ENCODE data around the gene MIA. TPM values are rescaled to one million over a fixed set of nuclear protein-coding genes. Genes with fewer than 3 reads are reported as not detected.
"Not testable (repeated sequence)": the region's sequence is repeated elsewhere in the genome, so short reads cannot be mapped to it uniquely, and the experiment has no call there.

The MIA gene
- total RNA-seq, 1 donor = not detected

DNA sequence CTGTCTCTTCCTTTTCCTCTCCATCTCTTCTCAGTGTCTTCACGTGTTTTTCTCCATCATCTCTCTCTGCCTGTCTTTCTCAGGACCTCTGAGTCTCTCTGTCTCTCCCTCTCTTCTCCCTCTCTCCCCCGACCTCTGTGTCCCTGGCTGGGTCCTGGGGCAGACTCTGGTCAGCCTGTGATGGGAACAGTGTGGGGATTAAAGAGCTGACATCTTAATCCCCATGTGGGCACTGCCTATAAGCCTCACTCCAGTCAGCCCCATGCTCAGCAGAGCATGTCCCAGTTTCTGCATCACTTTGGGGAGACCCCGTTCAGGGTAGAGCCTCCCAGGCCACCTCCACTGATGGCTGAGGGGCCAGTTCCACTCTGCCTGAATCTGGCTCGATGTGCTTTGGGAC, 39.9 kb downstream of the MIA start:
- DNase-seq (ENCODE audit: low read depth) = no peak
- TF ChIP-seq, protein P1, sequence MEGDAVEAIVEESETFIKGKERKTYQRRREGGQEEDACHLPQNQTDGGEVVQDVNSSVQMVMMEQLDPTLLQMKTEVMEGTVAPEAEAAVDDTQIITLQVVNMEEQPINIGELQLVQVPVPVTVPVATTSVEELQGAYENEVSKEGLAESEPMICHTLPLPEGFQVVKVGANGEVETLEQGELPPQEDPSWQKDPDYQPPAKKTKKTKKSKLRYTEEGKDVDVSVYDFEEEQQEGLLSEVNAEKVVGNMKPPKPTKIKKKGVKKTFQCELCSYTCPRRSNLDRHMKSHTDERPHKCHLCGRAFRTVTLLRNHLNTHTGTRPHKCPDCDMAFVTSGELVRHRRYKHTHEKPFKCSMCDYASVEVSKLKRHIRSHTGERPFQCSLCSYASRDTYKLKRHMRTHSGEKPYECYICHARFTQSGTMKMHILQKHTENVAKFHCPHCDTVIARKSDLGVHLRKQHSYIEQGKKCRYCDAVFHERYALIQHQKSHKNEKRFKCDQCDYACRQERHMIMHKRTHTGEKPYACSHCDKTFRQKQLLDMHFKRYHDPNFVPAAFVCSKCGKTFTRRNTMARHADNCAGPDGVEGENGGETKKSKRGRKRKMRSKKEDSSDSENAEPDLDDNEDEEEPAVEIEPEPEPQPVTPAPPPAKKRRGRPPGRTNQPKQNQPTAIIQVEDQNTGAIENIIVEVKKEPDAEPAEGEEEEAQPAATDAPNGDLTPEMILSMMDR (IDR thresholded peaks at IDR 0.05; ENCODE audit: insufficient read depth, low read length) = no peak
- no peak overlapping the region for H3K4me3 ChIP-seq (ENCODE audit: low read depth, low read length)

DNA sequence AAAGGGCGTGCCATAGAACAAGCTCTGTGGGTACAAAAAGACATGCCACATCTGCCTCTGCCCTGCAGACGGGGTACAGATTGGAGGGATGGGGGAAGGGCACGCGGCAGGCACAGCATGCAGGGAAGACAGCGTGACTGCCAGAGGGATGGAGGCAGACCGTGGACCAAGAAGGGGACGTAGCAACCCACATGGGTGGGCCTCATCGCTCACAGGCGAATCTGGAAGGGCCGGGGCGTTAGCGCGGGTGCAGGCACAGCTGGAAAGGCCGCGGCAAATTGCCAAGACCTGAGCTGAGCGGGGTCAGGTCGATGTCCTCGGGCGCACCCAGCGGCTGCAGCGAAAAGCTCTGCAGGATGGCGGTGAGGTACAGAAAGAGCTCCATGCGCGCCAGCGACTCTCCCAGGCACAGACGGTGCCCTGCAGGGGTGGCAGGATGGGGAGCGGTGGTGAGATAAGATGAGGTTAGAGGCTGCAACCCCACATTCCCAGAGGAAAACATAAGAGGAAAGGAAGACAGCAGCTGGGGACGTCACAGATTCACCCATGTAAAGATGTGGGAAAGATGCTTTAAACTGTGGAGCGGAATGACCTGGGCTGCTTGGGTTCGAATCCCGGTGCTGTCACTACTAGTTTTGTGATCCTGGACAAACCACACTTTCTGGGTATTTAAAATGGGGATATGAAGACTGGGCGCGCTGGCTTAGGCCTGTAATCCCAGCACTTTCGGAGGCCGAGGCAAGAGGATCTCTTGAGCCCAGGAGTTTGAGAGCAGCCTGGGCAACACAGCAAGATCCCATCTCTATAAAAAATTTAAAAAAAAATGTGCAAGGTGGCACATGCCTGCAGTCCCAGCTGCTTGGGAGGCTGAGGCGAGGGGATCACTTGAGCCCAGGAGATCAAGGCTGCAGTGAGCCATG, 43.4 kb downstream of the MIA start:
- H3K4me3 ChIP-seq (ENCODE audit: low read depth, low read length) = peak overlapping the region; percentile 44
- DNase-seq (ENCODE audit: low read depth) = peak; percentile 58

DNA sequence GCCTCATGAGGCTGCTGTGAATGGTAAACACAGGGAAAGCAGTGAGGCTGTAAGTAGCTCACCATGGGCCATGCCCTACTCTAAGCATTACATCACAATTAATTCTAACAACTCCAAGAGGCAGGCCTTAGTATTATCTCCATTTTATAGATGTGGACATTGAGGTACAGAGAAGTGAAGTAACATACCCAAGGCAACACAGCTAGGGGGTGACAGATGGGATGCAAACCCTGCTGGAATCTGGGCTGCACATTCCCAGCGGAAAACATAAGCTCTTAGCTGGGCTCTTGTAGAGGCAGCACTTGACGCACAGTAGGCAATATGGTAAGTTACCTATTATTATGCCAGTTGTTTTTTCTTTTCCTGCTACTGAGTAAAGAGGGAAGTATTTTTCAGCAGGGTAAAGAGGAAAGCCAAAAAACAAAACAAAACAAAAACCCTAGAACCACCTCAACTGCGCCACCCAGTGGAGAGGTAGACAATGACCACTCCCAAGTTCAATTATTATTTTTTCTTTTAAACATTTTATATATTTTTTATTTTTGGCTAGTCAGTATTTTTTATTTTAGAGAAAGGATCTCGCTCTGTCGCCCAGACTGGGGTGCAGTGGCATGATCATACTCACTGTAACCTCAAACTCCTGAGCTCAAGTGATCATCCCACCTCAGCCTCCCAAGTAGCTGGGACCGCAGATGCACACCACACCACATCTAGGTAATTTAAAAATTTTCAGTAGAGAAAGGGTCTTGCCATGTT, 44.3 kb downstream of the MIA start:
- not testable (repeated sequence) for H3K4me3 ChIP-seq (ENCODE audit: low read depth, low read length)
- TF ChIP-seq, protein P1 (IDR thresholded peaks at IDR 0.05; ENCODE audit: insufficient read depth, low read length) = peak; percentile 75
- DNase-seq (ENCODE audit: low read depth) = peak; percentile 69

DNA sequence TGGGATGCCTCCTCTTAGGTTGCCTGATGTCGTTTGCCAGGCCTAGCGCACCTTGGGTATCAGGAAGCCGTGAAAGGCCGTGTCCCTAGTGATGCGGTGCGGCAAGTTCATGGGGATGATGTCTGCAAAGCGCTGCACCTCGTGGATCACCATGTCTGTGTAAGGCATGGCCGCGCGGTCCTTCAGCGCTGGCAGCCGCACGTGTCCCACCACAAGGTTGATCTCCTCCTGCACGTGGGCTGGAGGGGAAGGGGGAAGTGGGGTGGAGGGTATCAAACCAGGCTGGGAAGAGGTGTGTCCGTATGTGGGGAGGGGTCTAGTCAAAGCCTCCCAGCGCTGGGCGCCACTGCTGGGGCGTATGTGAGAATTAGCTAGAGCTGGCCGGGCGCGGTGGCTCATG, 46.8 kb downstream of the MIA start:
- TF ChIP-seq, protein P1 (IDR thresholded peaks at IDR 0.05; ENCODE audit: insufficient read depth, low read length) = no peak
- H3K4me3 ChIP-seq (ENCODE audit: low read depth, low read length) = no peak overlapping the region
- no peak for DNase-seq (ENCODE audit: low read depth)

DNA sequence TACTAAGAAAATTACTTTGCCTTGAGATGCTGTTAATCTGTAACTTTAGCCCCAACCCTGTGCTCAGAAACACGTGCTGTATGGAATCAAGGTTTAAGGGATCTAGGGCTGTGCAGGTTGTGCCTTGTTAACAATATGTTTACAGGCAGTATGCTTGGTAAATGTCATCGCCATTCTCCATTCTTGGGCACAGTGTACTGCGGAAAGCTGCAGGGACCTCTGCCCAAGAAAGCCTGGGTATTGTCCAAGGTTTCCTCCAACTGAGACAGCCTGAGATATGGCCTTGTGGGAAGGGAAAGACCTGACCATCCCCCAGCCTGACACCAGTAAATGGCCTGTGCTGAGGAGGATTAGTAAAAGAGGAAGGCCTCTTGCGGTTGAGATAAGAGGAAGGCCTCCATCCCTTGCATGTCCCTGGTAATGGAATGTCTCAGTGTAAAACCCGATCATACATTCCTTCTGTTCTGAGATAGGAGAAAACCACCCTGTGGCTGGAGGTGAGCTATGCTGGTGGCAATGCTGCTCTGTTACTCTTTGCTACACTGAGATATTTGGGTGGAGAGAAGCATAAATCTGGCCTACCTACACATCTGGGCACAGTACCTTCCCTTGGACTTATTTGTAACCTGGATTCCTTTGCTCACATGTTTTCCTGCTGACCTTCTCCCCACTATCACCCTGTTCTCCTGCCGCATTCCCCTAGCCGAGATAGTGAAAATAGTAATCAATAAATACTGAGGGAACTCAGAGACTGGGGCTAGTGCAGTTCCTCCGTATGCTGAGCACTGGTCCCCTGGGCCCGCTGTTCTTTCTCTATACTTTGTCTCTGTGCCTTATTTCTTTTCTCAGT, 47.6 kb downstream of the MIA start:
- H3K4me3 ChIP-seq (ENCODE audit: low read depth, low read length) = not testable (repeated sequence)
- peak; percentile 63 for DNase-seq (ENCODE audit: low read depth)

DNA sequence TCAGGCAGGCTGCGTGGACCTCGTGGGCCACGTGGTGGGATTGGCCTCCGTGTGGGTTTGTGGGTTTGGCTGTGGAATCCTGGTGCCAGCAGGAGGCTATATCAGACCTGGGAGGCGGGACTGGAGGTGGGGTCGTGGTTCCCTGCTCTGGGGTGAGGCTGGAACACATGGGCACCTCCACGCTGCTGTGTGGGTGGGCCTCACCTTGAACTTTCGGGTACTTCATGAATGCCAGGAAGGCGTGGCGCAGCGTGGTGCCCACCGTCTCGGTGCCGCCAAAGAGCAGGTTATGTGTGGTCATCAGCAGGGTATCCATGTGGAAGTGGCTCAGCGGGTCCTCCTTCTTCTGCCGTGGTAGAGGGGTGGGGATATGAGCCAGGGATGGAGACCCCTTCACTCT, 49.6 kb downstream of the MIA start:
- not testable (repeated sequence) for H3K4me3 ChIP-seq (ENCODE audit: low read depth, low read length); DNase-seq (ENCODE audit: low read depth)

DNA sequence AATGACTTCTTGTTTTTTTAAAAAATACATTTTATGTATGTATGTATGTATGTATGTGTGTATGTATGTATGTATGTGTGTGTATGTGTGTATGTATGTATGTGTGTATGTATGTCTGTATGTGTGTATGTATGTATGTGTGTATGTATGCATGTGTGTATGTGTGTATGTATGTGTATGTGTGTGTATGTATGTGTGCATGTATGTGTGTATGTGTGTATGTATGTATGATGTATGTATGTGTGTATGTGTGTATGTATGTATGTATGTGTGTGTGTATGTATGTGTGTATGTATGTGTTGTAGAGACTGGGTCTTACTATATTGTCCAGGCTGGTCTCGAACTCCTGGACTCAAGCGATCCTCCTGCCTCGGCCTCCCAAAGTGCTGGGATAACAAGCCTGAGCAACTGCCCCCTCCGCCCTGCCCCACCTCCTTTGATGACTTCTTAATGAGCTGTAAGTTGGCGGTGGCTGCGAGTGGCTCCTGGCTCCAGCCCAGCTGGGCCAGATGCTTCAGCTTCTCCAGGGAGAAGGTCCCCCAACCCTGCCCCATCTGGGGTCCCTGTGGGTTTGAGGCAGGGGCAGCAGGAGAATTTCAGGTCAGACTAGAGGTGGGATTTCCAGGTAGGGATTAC, 50.3 kb downstream of the MIA start:
- DNase-seq (ENCODE audit: low read depth) = not testable (repeated sequence)

DNA sequence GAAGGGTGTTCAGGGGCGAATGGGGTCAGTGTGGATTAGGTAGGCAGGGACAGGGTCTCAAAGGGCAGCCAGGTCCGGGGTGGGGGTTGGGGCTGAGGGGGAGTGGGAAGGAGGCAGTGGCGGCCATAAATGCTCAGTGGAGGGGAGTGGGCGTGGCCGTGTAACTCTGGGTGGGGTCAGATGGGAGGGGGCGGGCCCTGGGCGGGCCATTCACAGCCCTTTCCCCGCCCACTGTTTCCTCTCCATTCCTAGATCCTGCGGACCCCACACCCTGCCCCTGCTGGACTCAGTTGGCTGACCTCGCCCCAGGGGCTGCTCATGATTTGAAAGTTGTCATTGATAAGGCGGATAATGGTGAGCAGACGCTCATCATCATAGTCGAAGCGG, 51.0 kb downstream of the MIA start:
- not testable (repeated sequence) for H3K4me3 ChIP-seq (ENCODE audit: low read depth, low read length); DNase-seq (ENCODE audit: low read depth)

More for the DNA sequence above, 50.3 kb downstream of the MIA start:
- H3K4me3 ChIP-seq (ENCODE audit: low read depth, low read length) = not testable (repeated sequence)

DNA sequence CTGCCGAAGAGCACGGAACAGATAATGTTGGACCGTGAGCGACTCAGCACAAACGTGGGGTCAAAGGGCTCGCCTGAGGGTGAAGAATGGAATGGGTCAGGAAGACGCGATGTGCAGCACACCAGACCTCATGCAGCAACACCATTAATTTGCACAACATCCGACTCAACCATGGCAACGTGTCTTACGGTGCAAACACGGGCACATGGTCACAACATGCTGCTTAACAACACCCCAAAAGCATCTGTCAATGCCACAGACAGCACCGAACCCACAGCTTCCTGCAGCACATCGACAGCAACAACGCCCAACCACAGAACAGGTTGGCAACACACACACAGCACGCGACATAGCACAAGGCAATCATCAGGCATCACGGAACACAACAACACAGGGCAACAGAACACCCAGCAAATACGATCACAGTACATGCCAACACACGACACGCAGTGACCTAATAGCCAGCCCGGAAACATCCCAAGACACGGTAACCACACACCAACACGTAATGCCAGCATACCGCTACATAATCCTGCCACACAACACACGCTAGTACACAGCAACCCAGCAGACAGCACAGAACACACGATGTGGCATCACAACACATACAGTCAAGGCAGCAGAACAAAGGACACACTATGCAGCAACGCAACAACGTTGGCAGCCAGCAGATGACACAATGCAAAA, 51.5 kb downstream of the MIA start:
- not testable (repeated sequence) for H3K4me3 ChIP-seq (ENCODE audit: low read depth, low read length); DNase-seq (ENCODE audit: low read depth)

Other genes starting within 250 kb of the MIA start
- gene SHKBP1, start 198.6 kb upstream of the MIA start, total RNA-seq (ENCODE audit: low replicate concordance) = 5.7 and 24.9 TPM in 2 replicates
- 31.5 and 38.9 TPM in 2 replicates for gene LTBP4, start 174.2 kb upstream of the MIA start, total RNA-seq (ENCODE audit: low replicate concordance)
- 51.4 and 251 TPM in 2 replicates for gene NUMBL, start 84.9 kb upstream of the MIA start, total RNA-seq (ENCODE audit: low replicate concordance)
- gene COQ8B, start 58.6 kb upstream of the MIA start, total RNA-seq (ENCODE audit: low replicate concordance) = 19.5 and 29.5 TPM in 2 replicates
- 12.7 and 15.2 TPM in 2 replicates for gene ITPKC, start 58.4 kb upstream of the MIA start, total RNA-seq (ENCODE audit: low replicate concordance)
- gene ACTMAP, start 25.0 kb upstream of the MIA start, total RNA-seq (ENCODE audit: low replicate concordance) = 0.74 and 0.99 TPM in 2 replicates
- gene SNRPA, start 24.3 kb upstream of the MIA start, total RNA-seq (ENCODE audit: low replicate concordance) = 19.1 and 29.8 TPM in 2 replicates
- gene RAB4B, start 2.7 kb downstream of the MIA start, total RNA-seq (ENCODE audit: low replicate concordance) = 9.0 and 10.1 TPM in 2 replicates
- 60.6 and 64.2 TPM in 2 replicates for gene EGLN2, start 23.7 kb downstream of the MIA start, total RNA-seq (ENCODE audit: low replicate concordance)
- gene CYP2A6, start 74.9 kb downstream of the MIA start, total RNA-seq (ENCODE audit: low replicate concordance) = not detected in 2 replicates
- not detected in 2 replicates for gene CYP2A7, start 106.7 kb downstream of the MIA start, total RNA-seq (ENCODE audit: low replicate concordance)
- not detected in 2 replicates for gene CYP2B6, start 215.8 kb downstream of the MIA start, total RNA-seq (ENCODE audit: low replicate concordance)

Data from fibroblast of the aortic adventitia (primary cell).